HG03571 (cell line): Measurements from ENCODE around the gene CD55.

Experiments used
- ATAC-seq: cut with Tn5 transposase; IDR thresholded peaks from one replicate; pipeline ENCODE4 v1.9.1; 2021; ENCODE audit not compliant: unreplicated experiment

The CD55 gene

DNA sequence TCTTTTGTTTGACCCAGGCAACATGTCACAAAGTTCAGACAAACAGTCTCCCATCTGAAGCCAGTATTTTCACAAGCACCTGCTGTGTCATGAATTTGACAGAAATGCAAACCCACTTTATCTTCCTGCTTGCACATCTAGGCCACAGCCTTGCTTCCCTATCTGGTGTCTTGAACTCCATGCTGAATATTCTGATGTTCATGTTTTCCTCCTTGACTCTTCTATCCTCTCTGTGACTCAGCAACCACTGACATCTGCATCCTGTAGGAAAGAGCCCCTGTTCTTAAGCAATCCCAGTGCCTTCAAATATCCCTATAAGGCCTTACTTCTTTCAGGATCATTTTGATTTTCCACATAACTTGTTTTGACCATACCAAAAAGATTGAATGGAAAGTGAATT lies 6.5 kb downstream of the CD55 start:
- no peak for ATAC-seq

DNA sequence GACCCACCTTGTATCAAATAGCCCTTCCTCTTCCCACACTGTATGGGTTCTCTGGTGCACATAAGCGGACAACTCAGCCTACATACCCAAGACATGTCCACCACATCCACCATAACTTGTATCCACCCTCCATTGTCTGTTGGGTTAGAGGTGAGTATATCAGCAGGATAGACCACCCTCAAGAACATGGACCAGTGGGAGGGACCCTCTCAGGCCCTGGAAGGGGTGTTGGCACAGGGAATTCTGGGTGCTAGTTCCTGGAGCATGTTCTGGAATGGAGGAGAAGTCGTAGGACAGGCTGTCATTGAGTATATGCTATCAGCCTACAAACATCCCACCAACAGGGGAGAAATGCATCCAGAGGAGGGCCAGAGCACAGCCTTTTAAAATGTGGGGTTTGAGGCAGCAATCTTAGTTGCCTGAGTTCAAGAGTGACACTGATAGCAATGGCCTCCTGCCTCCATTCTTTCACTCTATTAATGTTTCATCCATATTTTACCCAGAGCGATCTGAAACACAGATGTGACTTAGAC lies 7.5 kb downstream of the CD55 start:
- ATAC-seq: no peak

DNA sequence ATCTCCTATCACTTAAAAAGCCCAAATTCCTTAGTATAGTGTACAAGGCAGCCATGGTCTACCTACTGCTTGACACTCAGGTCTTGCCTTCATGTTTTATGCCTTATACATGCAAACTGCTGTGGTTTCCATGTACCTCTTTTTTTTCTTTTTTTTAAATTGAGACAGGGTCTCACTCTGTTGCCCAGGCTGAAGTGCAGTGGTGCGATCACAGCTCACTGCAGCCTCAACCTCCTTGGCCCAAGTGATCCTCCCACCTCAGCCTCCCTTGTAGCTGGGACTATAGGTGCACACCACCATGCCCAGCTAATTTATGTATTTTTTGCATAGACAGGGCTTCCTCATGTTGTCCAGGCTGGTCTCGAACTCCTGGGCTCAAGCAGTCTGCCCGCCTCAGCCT lies 8.0 kb downstream of the CD55 start:
- ATAC-seq: no peak

DNA sequence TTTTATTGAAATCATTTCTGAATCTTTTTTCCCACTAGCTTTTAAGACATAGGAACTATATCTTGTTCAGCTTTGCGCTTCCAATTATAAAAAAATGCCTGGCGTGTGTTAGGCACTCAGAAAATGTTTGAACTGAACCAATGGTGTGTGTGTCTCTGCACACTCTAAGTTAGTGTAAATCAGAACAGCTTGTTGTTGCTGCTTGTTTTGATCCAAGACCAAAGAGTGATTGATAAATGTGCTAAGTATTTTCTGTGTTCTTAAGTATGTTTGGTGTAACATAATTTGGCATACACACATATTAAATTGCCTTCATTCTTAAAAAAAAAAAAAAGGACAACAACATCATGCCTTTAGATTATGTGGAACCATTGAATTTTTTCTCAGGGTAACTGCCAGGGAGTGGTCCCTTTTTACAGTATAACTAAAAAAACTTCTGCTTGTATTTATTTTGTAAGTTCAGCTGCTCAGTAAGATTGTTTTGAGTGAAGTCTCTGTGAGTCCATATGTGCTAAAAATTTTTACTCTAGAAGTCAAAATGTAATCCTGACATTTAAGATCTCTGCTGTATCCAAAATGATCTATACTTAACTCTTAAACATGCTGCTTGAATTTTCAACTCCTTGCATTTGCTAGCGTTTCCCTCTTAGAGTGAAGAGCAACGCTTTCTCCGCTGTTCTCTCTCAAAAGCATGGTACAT lies 8.7 kb downstream of the CD55 start:
- ATAC-seq: no peak

DNA sequence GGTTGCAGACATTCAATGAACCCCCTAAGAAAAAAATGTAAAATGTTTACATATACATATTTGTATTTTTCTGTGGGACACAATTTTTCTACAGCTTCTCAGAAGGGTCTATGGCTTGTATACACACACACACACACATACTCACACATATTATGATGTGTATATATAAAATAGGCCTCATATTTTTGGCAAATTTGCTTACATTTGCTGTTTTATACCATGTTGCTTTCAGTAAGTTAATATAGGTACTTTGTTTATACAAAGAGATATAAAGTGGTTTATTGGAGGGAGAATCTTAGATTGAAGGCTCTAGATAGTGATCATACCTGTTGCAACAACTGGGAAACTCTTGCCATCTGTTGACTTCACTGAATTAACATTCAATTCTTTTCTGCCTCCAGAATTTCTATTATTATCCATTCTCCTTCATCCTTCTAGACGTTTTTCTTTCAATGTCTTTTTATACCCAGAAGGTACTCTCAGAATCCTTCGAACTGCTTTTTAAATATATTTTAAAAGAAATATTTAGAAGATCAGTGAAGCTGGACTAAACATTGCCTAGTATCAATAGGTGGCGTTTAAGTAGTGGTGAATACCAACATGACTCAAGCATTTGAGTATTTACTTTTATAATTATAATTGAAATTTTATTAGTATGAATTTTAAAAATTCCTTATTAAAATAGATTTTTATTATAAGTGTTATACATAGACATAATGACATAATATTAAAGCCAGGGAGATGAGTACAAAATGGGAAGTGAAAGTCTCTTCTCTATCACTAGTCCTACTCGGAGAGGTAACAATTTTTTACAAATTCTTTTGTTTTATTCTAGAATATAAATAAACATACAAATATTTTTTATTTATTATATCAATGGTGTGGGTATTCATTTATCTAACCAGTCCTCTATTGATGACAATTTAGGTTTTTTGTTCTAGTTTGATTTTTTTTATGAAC lies 10.2 kb downstream of the CD55 start:
- no peak for ATAC-seq

DNA sequence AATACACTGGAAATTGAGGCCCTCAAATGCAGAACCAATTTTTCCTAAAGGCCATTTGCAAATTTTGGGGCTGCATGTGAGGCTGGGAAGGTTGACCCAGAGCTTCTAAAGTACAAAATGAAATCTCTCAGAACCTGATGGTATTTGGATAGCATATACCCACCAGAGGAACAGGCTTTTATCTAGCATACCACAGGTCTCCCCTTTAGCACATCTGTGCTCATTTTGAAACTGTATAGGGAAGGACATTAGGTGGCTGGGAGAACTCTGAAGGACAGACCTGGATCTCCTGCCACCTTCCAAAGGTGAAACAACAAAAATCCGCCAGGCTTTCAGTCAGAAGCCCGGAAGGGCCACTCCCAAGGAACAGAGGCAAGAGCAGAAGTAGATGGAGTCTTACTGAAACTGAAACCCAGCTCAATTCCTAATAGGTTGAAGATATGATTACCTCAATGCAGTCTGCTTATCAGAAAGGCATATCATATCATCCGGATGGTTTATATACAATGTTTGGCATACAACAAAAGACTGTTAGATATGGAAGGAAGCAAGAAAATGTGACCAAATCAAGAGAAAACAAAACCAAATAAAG lies 11.6 kb downstream of the CD55 start:
- no peak for ATAC-seq

DNA sequence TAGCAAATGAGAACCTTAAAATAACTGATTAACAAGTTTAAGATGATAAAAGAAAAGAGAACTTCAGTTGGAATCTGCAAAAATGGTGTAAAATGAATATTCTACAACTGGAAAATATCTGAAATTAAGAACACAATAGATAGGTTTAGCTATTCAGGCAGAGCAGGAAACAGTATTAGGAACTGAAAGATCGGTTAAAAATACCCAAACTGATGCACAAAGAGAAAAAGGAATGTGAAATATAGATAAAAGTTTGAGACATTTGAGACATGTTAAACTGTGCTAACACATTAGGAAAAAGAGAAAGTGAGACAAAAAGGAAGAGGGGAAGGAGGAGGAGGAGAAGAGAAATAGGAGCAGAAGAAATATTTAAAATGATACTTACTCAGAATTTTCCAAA lies 12.1 kb downstream of the CD55 start:
- ATAC-seq: no peak

DNA sequence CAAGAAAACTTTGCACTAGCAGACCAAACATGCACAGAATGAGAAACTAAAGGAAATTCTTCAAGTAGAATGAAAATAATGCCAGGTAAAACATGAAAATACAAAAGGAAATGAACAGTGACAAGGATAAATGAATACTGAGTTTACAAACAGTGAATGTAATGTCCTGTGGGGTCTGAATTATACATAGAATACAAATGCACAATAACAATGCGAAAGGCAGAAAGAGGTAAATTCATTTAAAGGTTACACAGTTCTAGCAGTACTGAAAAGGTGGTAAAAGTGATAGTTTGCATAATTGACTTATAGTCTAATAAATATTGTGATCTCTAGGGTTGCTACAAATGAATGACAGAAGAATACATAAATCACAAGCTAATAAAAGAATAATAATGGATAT lies 12.9 kb downstream of the CD55 start:
- no peak for ATAC-seq

DNA sequence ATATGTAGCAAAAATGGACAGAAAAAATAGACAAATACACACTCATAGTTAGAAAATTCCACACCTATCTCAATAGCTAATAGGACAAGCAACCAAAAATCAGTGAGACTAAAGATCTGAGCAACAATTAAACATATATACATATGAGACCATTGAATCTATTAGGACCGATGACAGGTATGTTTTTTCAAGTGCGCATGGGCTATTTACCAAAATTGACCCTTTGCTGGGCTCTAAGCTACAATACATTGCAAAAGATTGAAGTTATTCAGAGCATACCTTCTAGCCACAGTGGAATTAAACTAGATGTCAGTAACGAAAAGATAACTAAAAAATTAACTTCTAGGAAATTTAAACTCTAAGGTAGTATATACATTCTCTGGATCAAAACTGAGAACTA lies 13.7 kb downstream of the CD55 start:
- no peak for ATAC-seq

DNA sequence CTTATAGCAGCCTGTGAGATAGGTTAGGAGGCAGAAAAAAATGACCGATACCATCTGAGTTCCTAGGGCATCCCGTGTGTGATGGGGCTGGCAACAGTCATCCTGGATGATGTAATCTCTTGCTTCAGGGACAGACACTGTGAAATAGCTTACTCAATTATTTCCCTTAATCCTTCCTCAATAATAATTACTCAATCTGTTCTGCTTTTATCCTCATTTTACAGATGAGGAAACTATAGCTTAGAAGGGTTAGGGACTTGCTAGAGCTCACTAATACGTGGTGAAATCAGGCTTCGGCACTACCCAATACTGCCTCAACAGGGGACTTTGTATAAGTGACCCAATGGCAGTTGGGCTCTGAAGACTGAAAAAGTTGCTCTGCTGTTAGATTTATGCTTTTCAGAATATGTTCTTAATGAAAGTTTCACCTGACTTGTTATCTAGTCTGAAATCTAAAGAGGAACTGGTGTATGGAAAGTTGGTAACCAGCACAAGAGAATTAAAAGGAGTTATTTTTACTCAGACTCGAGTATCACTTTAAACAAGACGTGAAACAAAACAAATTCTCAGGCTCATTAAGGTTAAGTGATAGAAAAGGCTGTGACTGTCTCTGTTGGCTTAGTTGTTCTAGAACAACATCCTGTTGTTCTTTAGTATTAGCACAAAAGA lies 14.4 kb downstream of the CD55 start:
- peak; percentile 47 for ATAC-seq

DNA sequence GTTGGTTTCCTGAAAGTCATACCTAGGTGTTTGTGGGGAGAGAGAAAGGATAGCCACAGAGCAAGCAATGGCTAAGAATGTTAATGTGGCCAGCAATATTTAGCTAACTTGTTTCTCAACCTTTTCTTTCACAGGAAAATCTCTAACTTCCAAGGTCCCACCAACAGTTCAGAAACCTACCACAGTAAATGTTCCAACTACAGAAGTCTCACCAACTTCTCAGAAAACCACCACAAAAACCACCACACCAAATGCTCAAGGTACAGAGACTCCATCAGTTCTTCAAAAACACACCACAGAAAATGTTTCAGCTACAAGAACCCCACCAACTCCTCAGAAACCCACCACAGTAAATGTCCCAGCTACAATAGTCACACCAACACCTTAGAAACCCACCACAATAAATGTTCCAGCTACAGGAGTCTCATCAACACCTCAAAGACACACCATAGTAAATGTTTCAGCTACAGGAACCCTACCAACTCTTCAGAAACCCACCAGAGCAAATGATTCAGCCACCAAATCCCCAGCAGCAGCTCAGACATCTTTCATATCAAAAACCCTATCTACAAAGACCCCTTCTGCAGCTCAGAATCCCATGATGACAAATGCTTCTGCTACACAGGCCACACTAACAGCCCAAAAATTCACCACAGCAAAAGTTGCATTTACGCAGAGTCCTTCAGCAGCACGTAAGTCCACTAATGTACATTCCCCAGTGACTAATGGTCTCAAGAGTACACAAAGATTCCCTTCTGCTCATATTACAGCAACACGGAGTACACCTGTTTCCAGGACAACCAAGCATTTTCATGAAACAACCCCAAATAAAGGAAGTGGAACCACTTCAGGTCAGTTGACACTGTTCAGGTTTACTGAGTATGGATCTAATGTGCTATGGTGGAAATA lies 15.3 kb downstream of the CD55 start:
- peak; percentile 63 for ATAC-seq

DNA sequence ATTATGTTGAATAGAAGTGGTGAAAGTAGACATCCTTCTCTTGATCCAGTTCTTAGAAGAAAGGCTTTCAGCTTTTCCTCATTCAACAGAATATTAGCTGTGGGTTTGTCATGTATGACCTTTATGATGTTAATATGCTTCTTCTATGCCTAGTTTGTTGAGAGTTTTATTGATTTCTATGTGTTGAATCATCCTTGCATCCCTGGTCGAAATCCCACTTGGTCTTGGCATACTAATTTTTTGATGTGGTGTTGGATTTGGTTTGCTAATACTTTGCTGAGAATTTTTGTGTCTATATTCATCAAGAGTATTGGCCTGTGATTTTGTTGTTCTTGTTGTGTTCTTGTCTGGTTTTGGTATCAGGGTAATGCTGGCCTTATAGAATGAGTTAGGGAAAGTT lies 20.9 kb downstream of the CD55 start:
- no peak for ATAC-seq

DNA sequence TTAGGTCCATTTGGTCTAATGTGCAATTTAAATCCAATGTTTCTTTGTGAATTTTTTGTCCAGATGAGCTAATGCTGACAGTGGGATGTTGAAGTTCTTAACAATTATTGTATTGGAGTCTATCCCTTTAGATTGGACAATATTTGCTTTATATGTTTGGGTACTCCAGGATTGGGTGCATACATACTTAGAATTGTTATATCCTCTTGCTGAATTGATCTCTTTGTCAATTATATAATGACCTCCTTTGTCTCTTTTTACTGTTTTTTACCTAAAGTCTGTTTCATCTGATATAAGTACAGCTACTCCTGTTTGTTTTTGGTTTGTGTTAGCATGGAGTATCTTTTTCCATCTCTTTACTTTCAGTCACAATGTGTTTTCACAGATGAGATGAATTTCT lies 22.2 kb downstream of the CD55 start:
- no peak for ATAC-seq

DNA sequence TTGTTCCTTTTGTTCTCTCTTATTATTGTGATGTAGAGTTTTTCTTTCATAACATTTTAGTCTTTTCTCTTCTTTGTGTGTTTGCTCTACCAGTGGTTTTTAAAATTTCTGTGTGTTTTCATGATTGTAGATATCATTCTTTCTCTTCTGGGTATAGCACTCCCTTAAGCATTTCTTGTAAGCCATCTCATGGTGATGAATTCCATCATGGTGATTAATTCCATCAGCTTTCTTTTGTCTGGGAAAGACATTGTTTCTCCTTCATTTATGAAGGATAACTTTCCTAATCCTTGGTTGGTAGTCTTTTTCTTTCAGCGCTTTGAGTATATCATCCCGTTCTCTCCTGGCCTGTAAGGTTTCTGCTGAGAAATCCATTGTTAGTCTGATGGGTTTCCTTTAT lies 22.7 kb downstream of the CD55 start:
- no peak for ATAC-seq

DNA sequence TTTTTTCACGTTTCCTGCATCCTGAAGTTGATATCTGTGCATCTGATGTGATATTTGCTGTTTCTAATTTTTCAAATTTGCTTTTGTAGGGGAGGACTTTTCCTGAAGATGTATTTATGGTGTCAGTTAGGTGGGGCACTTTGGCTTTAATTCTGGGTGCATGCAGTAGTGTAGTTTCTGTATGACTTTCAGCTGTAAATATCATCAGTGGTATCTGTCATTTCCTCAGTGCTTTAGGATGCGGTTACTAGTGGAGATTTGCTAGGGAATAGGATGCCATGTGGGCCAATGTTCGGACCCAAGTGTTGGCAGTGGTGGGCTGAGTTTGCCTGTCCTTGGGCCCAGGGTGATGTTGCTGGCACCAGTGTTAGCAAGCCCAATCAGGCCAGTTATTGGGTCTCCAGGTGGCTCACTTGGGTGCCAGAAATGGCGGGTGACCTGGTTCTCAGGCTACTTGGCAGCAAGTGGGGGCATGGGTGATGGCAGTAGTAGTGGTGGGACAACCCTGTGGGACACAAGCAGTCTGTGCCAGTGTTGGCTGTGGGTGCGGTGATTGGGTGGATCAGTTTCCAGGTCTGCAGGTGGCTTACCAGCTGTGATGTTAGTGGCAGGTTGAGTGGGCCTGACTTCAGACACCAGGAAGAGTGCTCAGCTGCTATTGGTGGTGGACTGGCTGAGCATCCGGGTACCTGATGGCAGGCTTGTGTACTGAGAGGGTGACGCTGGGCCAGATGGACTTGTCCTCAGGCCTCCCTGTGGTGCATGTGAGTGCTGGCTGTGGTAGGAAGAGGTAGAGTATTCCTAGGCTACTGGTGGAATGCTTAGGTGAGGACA lies 24.4 kb downstream of the CD55 start:
- ATAC-seq: no peak

DNA sequence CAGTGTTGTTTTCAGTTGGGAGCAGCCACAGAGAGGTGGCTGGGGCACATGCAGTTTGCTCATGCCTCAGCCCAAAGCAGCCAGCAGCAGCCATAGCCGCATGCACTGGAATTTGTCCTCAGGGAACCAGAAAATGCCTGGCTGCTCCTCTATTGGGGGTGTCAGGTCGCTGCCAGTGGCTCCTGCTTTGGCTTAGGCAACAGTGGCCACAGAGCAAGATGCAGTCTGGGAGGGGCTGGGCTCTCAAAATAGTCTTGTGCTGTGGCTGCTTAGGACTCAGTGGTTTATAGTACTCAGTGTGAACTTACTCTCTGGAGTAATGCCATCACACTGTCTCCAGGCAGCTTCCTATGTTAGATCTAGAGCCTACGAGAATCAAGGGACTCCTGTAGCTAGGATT lies 25.0 kb downstream of the CD55 start:
- no peak for ATAC-seq

DNA sequence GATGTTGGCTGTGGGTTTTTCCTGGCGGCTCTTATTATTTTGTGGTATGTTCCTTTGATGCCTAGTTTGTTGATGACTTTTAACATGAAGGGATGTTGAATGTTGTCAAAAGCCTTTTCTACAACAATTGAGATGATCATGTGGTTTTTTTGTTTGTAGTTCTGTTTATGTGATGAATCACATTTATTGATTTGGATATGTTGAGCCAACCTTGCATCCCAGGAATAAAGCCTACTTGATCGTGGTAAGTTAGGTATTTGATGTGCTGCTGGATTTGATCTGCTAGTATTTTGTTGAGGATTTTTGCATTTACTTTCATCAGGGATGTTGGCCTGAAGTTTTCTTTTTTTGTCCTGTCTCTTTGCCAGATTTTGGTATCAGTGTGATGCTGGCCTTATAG lies 28.5 kb downstream of the CD55 start:
- ATAC-seq: no peak

DNA sequence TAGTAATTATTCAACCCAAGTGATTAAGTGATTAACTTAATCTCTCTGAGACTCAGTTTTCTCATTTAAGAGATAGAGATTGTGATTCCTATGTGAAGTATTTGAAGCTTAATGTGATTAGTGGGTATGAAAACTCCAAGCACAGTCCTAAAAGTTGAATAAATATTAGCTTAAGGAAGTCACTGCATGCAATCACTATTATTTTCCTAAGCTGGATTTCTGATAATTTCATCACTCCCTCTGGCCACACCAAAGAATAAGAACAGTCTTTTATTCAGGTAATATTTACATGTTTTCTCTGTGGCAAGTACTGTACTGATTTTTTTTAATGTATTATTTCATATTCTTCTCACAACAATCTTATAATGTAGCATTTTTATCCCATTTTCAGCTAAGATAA lies 31.1 kb downstream of the CD55 start:
- ATAC-seq: no peak

DNA sequence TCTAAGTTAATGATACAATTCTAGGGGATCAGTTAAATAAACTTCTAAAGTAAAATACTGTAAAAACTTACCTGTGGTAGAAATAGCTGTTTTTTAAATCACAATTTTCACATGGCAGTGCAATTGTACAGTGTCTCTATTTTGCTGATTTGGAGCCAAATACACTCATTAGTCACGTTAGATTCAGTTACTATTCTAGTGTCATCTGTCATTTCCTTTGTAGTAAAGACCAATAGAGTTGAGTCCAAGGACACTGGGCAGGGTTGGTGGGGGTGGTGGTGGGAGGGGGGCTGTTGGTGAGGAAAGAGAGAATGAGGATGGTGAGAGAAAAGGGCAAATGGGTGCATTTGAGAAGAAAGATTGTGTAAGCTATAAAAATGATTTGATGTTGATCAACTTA lies 33.6 kb downstream of the CD55 start:
- ATAC-seq: no peak
